Upper lobe of right lung (tissue), 1 donor: ENCODE results near the gene MANBA. TPM values are rescaled to one million over a fixed set of nuclear protein-coding genes. Genes with fewer than 3 reads are reported as not detected.
A peak's percentile ranks its signal among the peaks of the same experiment; 100 is the strongest.
"Not testable (repeated sequence)": the region's sequence is repeated elsewhere in the genome, so short reads cannot be mapped to it uniquely, and the experiment has no call there.

ENCODE experiments used
- ATAC-seq: fragments of 200-7000 bp; cut with Tn5 transposase; one replicate; pipeline ENCODE4 v1.9.1; 2020; ENCODE audit warnings: mild to moderate bottlenecking, moderate library complexity
- DNase-seq: peaks from one replicate; pipeline ENCODE4 v3.0.0-alpha.2; 2020
- H3K27ac ChIP-seq: fragments of 200-600 bp; one replicate; pipeline ENCODE4 v1.8.0; 2022
- H3K27me3 ChIP-seq: fragments of 200-600 bp; one replicate; pipeline ENCODE4 v1.8.0; 2022; ENCODE audit warnings: mild to moderate bottlenecking
- H3K36me3 ChIP-seq: fragments of 200-600 bp; one replicate; pipeline ENCODE4 v1.8.0; 2022
- H3K4me1 ChIP-seq: fragments of 200-600 bp; one replicate; pipeline ENCODE4 v1.8.0; 2022
- H3K4me3 ChIP-seq: fragments of 200-600 bp; one replicate; pipeline ENCODE4 v1.8.0; 2022; ENCODE audit warnings: mild to moderate bottlenecking
- H3K9me3 ChIP-seq: fragments of 200-600 bp; one replicate; pipeline ENCODE4 v1.8.0; 2022
- CTCF ChIP-seq: fragments of 200-600 bp; IDR thresholded peaks from one replicate; pipeline ENCODE4 v1.8.0; 2022; ENCODE audit warnings: antibody characterized with exemption
- intact Hi-C: fragments of 100-400 bp; cut with DNase I; formaldehyde crosslinking; loops from one replicate; pipeline ENCODE4 v1.11.0; 2022
- total RNA-seq: library from RNA; stranded (reverse); fragmentation: NEBNext Ultra II Directional; extraction: Animal tissue kit (Norgen Biotek cat#: 25700); gene quantifications from one replicate; pipeline ENCODE4 v1.2.1, GENCODE V29; 2021
- donor health status: DM: no; HTN: yes; CAD: no; lungs with severe emphysema.

The MANBA gene
- total RNA-seq, 1 donor from 2014 or later: 56.0 TPM

- Histone ChIP-seq H3K4me3 (no peak overlapping the region), H3K36me3 (peaks cover 18% of the 10 kb centered on the region), H3K4me1 (no peaks in the 10 kb centered on the region), H3K9me3 (no peaks in the 10 kb centered on the region), H3K27me3 (no peaks in the 10 kb centered on the region), H3K27ac (no peak overlapping the region)
- no peak for TF ChIP-seq CTCF
- DNase-seq: no peak
- no peak for ATAC-seq
- intact Hi-C loops: no loop called here
Observed at GRCh38 chr4:102627831-102628523, 132.8 kb downstream of the MANBA start.

- no peaks in the 10 kb centered on the region for H3K36me3 ChIP-seq
- DNase-seq (no peak), ATAC-seq (peak; percentile 78)
- H3K27me3 ChIP-seq: no peaks in the 10 kb centered on the region
- no peak overlapping the region for H3K27ac ChIP-seq
- no peak overlapping the region for H3K4me3 ChIP-seq
- TF ChIP-seq CTCF: peak; percentile 39
- no peaks in the 10 kb centered on the region for H3K9me3 ChIP-seq
- no peaks in the 10 kb centered on the region for H3K4me1 ChIP-seq
- intact Hi-C loops: no loop called here
Observed at GRCh38 chr4:102625232-102625930, 135.4 kb downstream of the MANBA start.

GRCh38 chr4:102624505-102624904 lies 136.3 kb downstream of the MANBA start:
- Histone ChIP-seq H3K27me3 (no peaks in the 10 kb centered on the region), H3K36me3 (no peaks in the 10 kb centered on the region), H3K9me3 (no peaks in the 10 kb centered on the region), H3K4me3 (no peak overlapping the region), H3K27ac (no peak overlapping the region), H3K4me1 (no peaks in the 10 kb centered on the region)
- DNase-seq: no peak
- no peak for ATAC-seq
- no peak for TF ChIP-seq CTCF
- intact Hi-C loops: loop anchor here (5.0 kb wide), 1 partner anchor 388 kb away; no protein-coding TSS in a partner anchor

GRCh38 chr4:102623622-102624021 lies 137.1 kb downstream of the MANBA start:
- H3K4me3 ChIP-seq: no peak overlapping the region
- no peaks in the 10 kb centered on the region for H3K36me3 ChIP-seq
- intact Hi-C loops: loop anchor here (5.0 kb wide), 1 partner anchor 389 kb away; no protein-coding TSS in a partner anchor
- H3K9me3 ChIP-seq: no peaks in the 10 kb centered on the region
- no peaks in the 10 kb centered on the region for H3K4me1 ChIP-seq
- ATAC-seq (no peak), DNase-seq (no peak)
- H3K27ac ChIP-seq: no peak overlapping the region
- H3K27me3 ChIP-seq: no peaks in the 10 kb centered on the region
- peak; percentile 7 for TF ChIP-seq CTCF

GRCh38 chr4:102620697-102621497 lies 139.9 kb downstream of the MANBA start:
- H3K36me3 ChIP-seq: peaks cover 15% of the 10 kb centered on the region
- no peaks in the 10 kb centered on the region for H3K9me3 ChIP-seq
- H3K27me3 ChIP-seq: no peaks in the 10 kb centered on the region
- no peak for DNase-seq
- peak; percentile 46 for TF ChIP-seq CTCF
- H3K4me1 ChIP-seq: no peaks in the 10 kb centered on the region
- H3K27ac ChIP-seq: peak overlapping the region; percentile 39
- H3K4me3 ChIP-seq: no peak overlapping the region
- ATAC-seq: peak; percentile 89
- intact Hi-C loops: loop anchor here (5.0 kb wide), 1 partner anchor 391 kb away; no protein-coding TSS in a partner anchor

GRCh38 chr4:102619776-102620631 lies 140.8 kb downstream of the MANBA start:
- not testable (repeated sequence) for H3K4me1 ChIP-seq, DNase-seq, H3K4me3 ChIP-seq, H3K9me3 ChIP-seq, H3K27me3 ChIP-seq, H3K27ac ChIP-seq
- intact Hi-C loops: loop anchor here (5.0 kb wide), 1 partner anchor 392 kb away; no protein-coding TSS in a partner anchor
- H3K36me3 ChIP-seq: peaks cover 24% of the 10 kb centered on the region
- ATAC-seq: peak; percentile 60

GRCh38 chr4:102619021-102619420 lies 141.7 kb downstream of the MANBA start:
- ATAC-seq, intact Hi-C loops, H3K27me3 ChIP-seq: not testable (repeated sequence)

More at GRCh38 chr4:102619021-102619420, 141.7 kb downstream of the MANBA start:
- not testable (repeated sequence) for H3K4me3 ChIP-seq, H3K27ac ChIP-seq, H3K4me1 ChIP-seq, DNase-seq, H3K9me3 ChIP-seq
- peaks cover 34% of the 10 kb centered on the region for H3K36me3 ChIP-seq
